Measurements from ENCODE around the gene RBM3.

DNA sequence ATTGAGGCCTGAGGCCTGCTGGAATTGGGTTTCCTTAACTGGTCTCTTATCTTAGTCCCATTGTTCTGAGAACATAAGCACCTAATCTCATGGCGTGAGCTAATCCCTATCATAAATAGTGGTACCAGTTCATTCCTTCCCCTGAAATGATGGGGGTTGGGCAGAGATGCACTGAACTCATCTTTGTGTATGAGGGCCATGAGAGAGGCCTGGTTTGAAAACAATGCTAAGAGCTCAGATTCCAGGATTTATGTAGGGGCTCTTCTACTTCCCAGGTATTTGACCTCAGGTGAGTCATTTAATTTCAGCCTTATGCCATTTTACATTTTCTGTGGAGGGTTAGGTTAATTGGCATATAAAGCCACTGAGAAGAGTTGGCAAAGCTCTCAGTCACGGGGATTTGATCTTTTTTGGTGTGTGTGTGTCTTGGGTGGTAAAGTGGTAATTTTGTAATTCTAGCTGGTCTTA lies 4.4 kb downstream of the RBM3 start:
- TF ChIP-seq, protein P1, sequence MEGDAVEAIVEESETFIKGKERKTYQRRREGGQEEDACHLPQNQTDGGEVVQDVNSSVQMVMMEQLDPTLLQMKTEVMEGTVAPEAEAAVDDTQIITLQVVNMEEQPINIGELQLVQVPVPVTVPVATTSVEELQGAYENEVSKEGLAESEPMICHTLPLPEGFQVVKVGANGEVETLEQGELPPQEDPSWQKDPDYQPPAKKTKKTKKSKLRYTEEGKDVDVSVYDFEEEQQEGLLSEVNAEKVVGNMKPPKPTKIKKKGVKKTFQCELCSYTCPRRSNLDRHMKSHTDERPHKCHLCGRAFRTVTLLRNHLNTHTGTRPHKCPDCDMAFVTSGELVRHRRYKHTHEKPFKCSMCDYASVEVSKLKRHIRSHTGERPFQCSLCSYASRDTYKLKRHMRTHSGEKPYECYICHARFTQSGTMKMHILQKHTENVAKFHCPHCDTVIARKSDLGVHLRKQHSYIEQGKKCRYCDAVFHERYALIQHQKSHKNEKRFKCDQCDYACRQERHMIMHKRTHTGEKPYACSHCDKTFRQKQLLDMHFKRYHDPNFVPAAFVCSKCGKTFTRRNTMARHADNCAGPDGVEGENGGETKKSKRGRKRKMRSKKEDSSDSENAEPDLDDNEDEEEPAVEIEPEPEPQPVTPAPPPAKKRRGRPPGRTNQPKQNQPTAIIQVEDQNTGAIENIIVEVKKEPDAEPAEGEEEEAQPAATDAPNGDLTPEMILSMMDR (conservative IDR thresholded peaks at IDR 0.05 in 1 of 2, IDR thresholded peaks at IDR 0.05 in 1 of 2; ENCODE audit: low read depth in 1 of 2, low read length in 2 of 2): no peak
- no peak for TF ChIP-seq EZH2 (IDR thresholded peaks at IDR 0.05; ENCODE audit: low read length, missing control alignments)

Data from fibroblast of lung (primary cell).